Left ventricle myocardium inferior (tissue), 1 donor: ENCODE measurements around the gene HJURP. TPM values are rescaled to one million over a fixed set of nuclear protein-coding genes. Genes with fewer than 3 reads are reported as not detected.

Source experiments
- DNase-seq: peaks from one replicate; pipeline ENCODE4 v3.0.0-alpha.2; 2020
- H3K27ac ChIP-seq: fragments of 200-600 bp; replicated peaks from 2 replicates; pipeline ENCODE4 v1.8.0; 2021
- H3K27me3 ChIP-seq: fragments of 200-600 bp; 2 replicates; pipeline ENCODE4 v1.8.0; 2021; ENCODE audit warnings: low read depth
- H3K36me3 ChIP-seq: fragments of 200-600 bp; 2 replicates; pipeline ENCODE4 v1.8.0; 2021
- H3K4me1 ChIP-seq: fragments of 200-600 bp; 2 replicates; pipeline ENCODE4 v1.8.0; 2021
- H3K4me3 ChIP-seq: fragments of 200-600 bp; 2 replicates; pipeline ENCODE4 v1.8.0; 2021; ENCODE audit warnings: mild to moderate bottlenecking, moderate library complexity
- H3K9me3 ChIP-seq: fragments of 200-600 bp; replicated peaks from 2 replicates; pipeline ENCODE4 v1.8.0; 2021
- intact Hi-C: fragments of 100-400 bp; cut with micrococcal nuclease; formaldehyde crosslinking; loops from one replicate; pipeline ENCODE4 v1.11.0; 2022
- total RNA-seq: library from RNA; stranded (reverse); fragmentation: NEBNext Ultra II Directional; extraction: Animal tissue kit (Norgen Biotek cat#: 25700); gene quantifications from one replicate; pipeline ENCODE4 v1.2.1, GENCODE V29; 2021
- TF ChIP-seq, protein P1 (sequence below): fragments of 200-600 bp; IDR thresholded peaks from 2 replicates; pipeline ENCODE4 v1.8.0; 2021; ENCODE audit warnings: antibody characterized with exemption, mild to moderate bottlenecking, borderline replicate concordance
- donor health status: DM: no; HTN: yes; CAD: no; lungs with severe emphysema.

The HJURP gene
- total RNA-seq, 1 donor from 2014 or later, result 0.36 TPM

GRCh38 chr2:233849607-233850271 lies 4.6 kb downstream of the HJURP start:
- H3K4me1 ChIP-seq, result peaks cover 13% of the 10 kb centered on the region
- no peaks in the 10 kb centered on the region for H3K9me3 ChIP-seq
- intact Hi-C loops, result no loop called here
- no peak for DNase-seq
- H3K4me3 ChIP-seq, result no peak overlapping the region
- TF ChIP-seq, protein P1, sequence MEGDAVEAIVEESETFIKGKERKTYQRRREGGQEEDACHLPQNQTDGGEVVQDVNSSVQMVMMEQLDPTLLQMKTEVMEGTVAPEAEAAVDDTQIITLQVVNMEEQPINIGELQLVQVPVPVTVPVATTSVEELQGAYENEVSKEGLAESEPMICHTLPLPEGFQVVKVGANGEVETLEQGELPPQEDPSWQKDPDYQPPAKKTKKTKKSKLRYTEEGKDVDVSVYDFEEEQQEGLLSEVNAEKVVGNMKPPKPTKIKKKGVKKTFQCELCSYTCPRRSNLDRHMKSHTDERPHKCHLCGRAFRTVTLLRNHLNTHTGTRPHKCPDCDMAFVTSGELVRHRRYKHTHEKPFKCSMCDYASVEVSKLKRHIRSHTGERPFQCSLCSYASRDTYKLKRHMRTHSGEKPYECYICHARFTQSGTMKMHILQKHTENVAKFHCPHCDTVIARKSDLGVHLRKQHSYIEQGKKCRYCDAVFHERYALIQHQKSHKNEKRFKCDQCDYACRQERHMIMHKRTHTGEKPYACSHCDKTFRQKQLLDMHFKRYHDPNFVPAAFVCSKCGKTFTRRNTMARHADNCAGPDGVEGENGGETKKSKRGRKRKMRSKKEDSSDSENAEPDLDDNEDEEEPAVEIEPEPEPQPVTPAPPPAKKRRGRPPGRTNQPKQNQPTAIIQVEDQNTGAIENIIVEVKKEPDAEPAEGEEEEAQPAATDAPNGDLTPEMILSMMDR, result no peak
- no peaks in the 10 kb centered on the region for H3K36me3 ChIP-seq
- H3K27me3 ChIP-seq, result peaks cover 44% of the 10 kb centered on the region
- H3K27ac ChIP-seq, result no peak overlapping the region

DNA sequence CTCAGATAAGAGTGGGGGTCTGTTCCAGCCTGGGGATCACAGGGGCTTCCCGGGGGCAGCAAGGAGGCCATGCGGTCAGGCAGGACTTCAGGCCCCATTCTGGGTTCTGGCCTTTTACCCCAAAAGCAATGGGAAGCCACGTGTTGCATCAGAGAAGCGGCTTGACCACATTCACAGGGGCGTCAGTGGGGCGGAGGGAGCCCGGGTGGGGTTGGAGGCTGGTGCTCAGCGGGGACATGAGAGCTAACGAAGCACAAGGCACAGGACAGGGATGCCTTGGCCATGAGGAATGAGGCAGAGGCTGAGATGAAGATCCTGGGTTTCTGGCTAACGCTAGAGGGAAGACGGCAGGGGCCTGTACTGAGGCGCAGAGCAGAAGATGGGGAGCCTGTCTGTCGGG lies 6.1 kb downstream of the HJURP start:
- H3K27me3 ChIP-seq, result peaks cover 42% of the 10 kb centered on the region
- no peaks in the 10 kb centered on the region for H3K9me3 ChIP-seq
- no peak overlapping the region for H3K27ac ChIP-seq
- DNase-seq, result no peak
- H3K36me3 ChIP-seq, result no peaks in the 10 kb centered on the region
- intact Hi-C loops, result no loop called here
- H3K4me3 ChIP-seq, result no peak overlapping the region
- peaks cover under 1% of the 10 kb centered on the region for H3K4me1 ChIP-seq
- TF ChIP-seq, protein P1, result no peak

DNA sequence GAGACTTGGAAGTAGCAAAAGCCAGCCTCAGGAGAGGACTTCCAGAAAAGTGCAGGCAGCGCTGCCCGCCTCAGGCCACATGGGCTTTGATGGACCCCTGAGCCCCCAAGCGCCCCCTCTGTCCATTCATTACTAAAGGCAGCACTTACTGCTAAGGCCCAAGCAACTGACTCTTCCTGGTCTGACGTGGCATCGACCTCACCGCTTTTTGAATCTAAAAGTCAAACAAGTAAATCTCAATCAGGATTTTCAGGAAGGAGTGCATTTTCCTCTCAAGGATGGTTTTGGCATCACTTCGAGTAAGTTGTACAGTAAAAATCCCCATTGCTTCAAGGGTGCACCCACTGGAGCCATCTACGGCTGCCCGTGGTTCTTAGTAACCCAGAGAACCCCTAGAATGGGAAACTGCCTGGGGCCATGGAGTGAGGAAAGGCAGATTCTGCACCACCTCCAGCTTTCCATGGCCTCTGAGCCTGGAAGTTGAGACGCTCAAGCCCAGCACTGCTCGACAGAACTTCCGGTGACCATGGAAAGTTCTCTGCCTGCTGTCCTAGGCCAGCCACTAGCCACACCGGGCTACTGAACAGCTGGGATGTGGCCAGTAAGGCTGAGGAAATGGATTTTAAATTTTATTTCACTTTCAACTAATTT lies 7.0 kb downstream of the HJURP start:
- intact Hi-C loops, result no loop called here
- H3K27me3 ChIP-seq, result peaks cover 35% of the 10 kb centered on the region
- H3K4me3 ChIP-seq, result no peak overlapping the region
- no peak overlapping the region for H3K27ac ChIP-seq
- no peaks in the 10 kb centered on the region for H3K4me1 ChIP-seq
- DNase-seq, result no peak
- H3K36me3 ChIP-seq, result no peaks in the 10 kb centered on the region
- TF ChIP-seq, protein P1, result no peak
- H3K9me3 ChIP-seq, result no peaks in the 10 kb centered on the region

DNA sequence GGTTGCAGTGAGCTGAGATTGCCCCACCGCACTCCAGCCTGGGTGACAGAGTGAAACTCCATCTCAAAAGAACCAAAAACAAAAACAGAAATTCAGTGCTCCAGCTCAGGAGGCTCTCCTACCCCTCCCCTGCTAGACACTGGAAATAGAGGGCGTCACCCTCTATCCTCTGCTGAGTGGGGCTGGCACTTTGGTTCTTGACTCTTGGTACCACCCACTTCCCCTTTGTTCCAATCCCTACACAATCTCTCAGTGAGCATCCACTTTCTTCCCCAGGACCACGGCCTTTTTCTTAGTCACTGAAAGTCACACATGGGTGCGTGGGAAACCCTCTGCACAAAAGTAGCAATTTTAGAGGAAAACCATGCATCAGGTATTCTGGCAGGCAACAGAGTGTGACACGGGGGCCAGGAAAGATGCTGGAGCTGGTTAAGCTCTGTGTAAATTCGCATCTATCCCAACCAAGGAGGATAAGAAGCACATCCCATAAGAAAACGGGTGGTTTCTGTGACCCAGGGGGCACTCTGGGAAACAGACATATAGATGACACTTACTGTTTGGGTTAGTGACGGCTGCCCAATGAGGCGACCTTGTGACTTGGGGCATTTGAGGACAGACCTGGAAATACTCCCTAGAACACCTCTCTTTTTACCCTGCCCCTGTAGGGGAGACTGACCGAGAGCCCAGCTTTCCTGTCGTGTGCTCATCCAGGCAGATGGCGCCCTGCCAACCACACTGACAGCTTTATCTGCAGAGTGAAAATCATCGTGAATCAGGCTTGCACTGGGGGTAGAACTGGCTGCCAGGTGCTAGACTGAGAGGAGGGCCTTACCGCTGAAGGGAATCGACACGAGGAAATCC lies 7.7 kb downstream of the HJURP start:
- TF ChIP-seq, protein P1, result no peak
- Histone ChIP-seq H3K27ac (no peak overlapping the region), H3K9me3 (no peaks in the 10 kb centered on the region), H3K27me3 (peaks cover 28% of the 10 kb centered on the region), H3K4me3 (no peak overlapping the region), H3K4me1 (no peaks in the 10 kb centered on the region), H3K36me3 (no peaks in the 10 kb centered on the region)
- intact Hi-C loops, result no loop called here
- DNase-seq, result no peak

GRCh38 chr2:233845301-233846060 lies 8.9 kb downstream of the HJURP start:
- Histone ChIP-seq H3K9me3 (no peaks in the 10 kb centered on the region), H3K27me3 (peaks cover 16% of the 10 kb centered on the region), H3K4me1 (no peaks in the 10 kb centered on the region), H3K4me3 (no peak overlapping the region), H3K36me3 (no peaks in the 10 kb centered on the region), H3K27ac (no peak overlapping the region)
- intact Hi-C loops, result no loop called here
- no peak for DNase-seq
- TF ChIP-seq, protein P1, result no peak
